ENCODE data around the gene MGMT. TPM values are rescaled to one million over a fixed set of nuclear protein-coding genes. Genes with fewer than 3 reads are reported as not detected.

The MGMT gene
- polyA plus RNA-seq, 4 donors, result 9.8 to 22.4 (median 17.9) TPM

GRCh38 chr10:129766611-129767550, 299.8 kb downstream of the MGMT start:
- no peak overlapping the region for H3K27ac ChIP-seq (ENCODE audit: low read depth in 1 of 3, low read length in 2 of 3)

DNA sequence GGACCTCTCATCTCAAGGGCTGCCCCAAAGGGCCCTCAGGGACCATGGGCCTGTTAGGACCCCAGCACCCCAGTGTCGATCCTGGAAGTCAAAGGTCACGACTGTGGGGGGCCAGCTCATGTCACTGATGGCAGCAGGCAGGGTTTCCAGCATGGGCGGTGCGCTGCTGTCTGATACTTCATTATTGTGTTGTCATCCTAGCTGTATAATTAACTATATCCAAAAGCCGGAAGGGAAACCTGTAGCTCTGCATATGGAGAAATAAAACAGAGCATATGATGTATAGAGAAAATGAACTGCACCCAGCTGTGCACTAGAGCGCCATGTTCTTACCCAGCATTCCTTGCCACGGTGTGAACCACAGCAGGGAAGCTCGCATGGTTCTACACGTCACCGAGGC, 300.7 kb downstream of the MGMT start:
- H3K27ac ChIP-seq (ENCODE audit: low read depth in 1 of 3, low read length in 2 of 3), result no peak overlapping the region
- no peaks in the 10 kb centered on the region for H3K27me3 ChIP-seq (ENCODE audit: control insufficient read depth in 3 of 3, insufficient read depth in 3 of 3, low read length in 3 of 3)
- WGBS, 3 donors, result 95 to 97% (median 96%) methylated on average over 10 of the region's 10 CpGs
- peaks cover 0 to 32% (median 0%) of the 10 kb centered on the region in 3 donors for H3K36me3 ChIP-seq (ENCODE audit: control insufficient read depth in 3 of 3, insufficient read depth in 2 of 3, low read depth in 1 of 3, low read length in 3 of 3)
- DNase-seq (no peak), FAIRE-seq (no peak)
- no peaks in the 10 kb centered on the region for H3K9me3 ChIP-seq (ENCODE audit: control insufficient read depth in 2 of 2, insufficient read depth in 1 of 2, low read depth in 1 of 2, low read length in 1 of 2)
- H3K4me3 ChIP-seq (ENCODE audit: low read depth in 1 of 3, low read length in 3 of 3), result no peak overlapping the region
- no peaks in the 10 kb centered on the region for H3K4me1 ChIP-seq (ENCODE audit: control insufficient read depth in 3 of 3, insufficient read depth in 2 of 3, low read depth in 1 of 3, low read length in 2 of 3)

More at GRCh38 chr10:129766611-129767550, 299.8 kb downstream of the MGMT start:
- Histone ChIP-seq H3K4me3 (ENCODE audit: low read depth in 1 of 3, low read length in 3 of 3) (no peak overlapping the region), H3K27me3 (ENCODE audit: control insufficient read depth in 3 of 3, insufficient read depth in 3 of 3, low read length in 3 of 3) (no peaks in the 10 kb centered on the region), H3K9me3 (ENCODE audit: control insufficient read depth in 2 of 2, insufficient read depth in 1 of 2, low read depth in 1 of 2, low read length in 1 of 2) (no peaks in the 10 kb centered on the region), H3K4me1 (ENCODE audit: control insufficient read depth in 3 of 3, insufficient read depth in 2 of 3, low read depth in 1 of 3, low read length in 2 of 3) (no peaks in the 10 kb centered on the region), H3K36me3 (ENCODE audit: control insufficient read depth in 3 of 3, insufficient read depth in 2 of 3, low read depth in 1 of 3, low read length in 3 of 3) (peaks cover 0 to 32% (median 0%) of the 10 kb centered on the region in 3 donors)
- WGBS, 3 donors, result 92 to 98% (median 95%) methylated on average over 25 of the region's 25 CpGs
- DNase-seq, result no peak
- no peak for FAIRE-seq

- Histone ChIP-seq H3K4me1 (ENCODE audit: control insufficient read depth in 3 of 3, insufficient read depth in 2 of 3, low read depth in 1 of 3, low read length in 2 of 3) (no peaks in the 10 kb centered on the region), H3K27ac (ENCODE audit: low read depth in 1 of 3, low read length in 2 of 3) (no peak overlapping the region), H3K9me3 (ENCODE audit: control insufficient read depth in 2 of 2, insufficient read depth in 1 of 2, low read depth in 1 of 2, low read length in 1 of 2) (no peaks in the 10 kb centered on the region), H3K27me3 (ENCODE audit: control insufficient read depth in 3 of 3, insufficient read depth in 3 of 3, low read length in 3 of 3) (no peaks in the 10 kb centered on the region), H3K4me3 (ENCODE audit: low read depth in 1 of 3, low read length in 3 of 3) (no peak overlapping the region), H3K36me3 (ENCODE audit: control insufficient read depth in 3 of 3, insufficient read depth in 2 of 3, low read depth in 1 of 3, low read length in 3 of 3) (peaks cover 0 to 32% (median 0%) of the 10 kb centered on the region in 3 donors)
- FAIRE-seq (no peak), DNase-seq (no peak)
- 93 to 96% (median 94%) methylated on average over 44 of the region's 44 CpGs for WGBS, 3 donors
These were observed 301.7 kb downstream of the MGMT start for GRCh38 chr10:129768437-129769355.

- Histone ChIP-seq H3K4me3 (ENCODE audit: low read depth in 1 of 3, low read length in 3 of 3) (no peak overlapping the region), H3K27me3 (ENCODE audit: control insufficient read depth in 3 of 3, insufficient read depth in 3 of 3, low read length in 3 of 3) (no peaks in the 10 kb centered on the region), H3K9me3 (ENCODE audit: control insufficient read depth in 2 of 2, insufficient read depth in 1 of 2, low read depth in 1 of 2, low read length in 1 of 2) (no peaks in the 10 kb centered on the region), H3K27ac (ENCODE audit: low read depth in 1 of 3, low read length in 2 of 3) (no peak overlapping the region), H3K36me3 (ENCODE audit: control insufficient read depth in 3 of 3, insufficient read depth in 2 of 3, low read depth in 1 of 3, low read length in 3 of 3) (peaks cover 0 to 32% (median 0%) of the 10 kb centered on the region in 3 donors), H3K4me1 (ENCODE audit: control insufficient read depth in 3 of 3, insufficient read depth in 2 of 3, low read depth in 1 of 3, low read length in 2 of 3) (no peaks in the 10 kb centered on the region)
- 91 to 95% (median 95%) methylated on average over 24 of the region's 24 CpGs for WGBS, 3 donors
- no peak for DNase-seq
- no peak for FAIRE-seq
These were observed 302.5 kb downstream of the MGMT start for GRCh38 chr10:129769381-129770116.

DNA sequence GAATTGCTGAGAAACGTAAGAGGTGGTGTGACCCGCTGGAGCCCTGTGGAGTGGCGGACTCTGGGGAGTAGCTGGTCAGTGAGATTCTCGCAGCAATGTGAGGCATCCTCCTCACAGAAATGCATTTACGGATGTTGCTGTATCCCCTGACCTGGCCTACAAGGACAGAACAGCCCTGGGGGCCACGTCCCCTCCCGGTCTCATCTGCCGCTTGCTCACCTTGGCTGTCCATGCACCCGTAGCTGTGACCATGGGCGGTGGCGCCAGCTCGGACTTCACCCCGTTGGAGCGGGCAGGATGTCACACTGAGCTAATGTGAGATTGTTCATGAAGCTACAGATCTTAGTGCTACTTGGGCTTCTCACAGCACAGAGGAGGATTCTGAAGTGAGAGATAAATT, 303.2 kb downstream of the MGMT start:
- 90 to 95% (median 93%) methylated on average over 14 of the region's 14 CpGs for WGBS, 3 donors
- peaks cover 0 to 31% (median 0%) of the 10 kb centered on the region in 3 donors for H3K36me3 ChIP-seq (ENCODE audit: control insufficient read depth in 3 of 3, insufficient read depth in 2 of 3, low read depth in 1 of 3, low read length in 3 of 3)
- H3K9me3 ChIP-seq (ENCODE audit: control insufficient read depth in 2 of 2, insufficient read depth in 1 of 2, low read depth in 1 of 2, low read length in 1 of 2), result no peaks in the 10 kb centered on the region
- H3K27me3 ChIP-seq (ENCODE audit: control insufficient read depth in 3 of 3, insufficient read depth in 3 of 3, low read length in 3 of 3), result no peaks in the 10 kb centered on the region
- H3K4me3 ChIP-seq (ENCODE audit: low read depth in 1 of 3, low read length in 3 of 3), result no peak overlapping the region
- H3K27ac ChIP-seq (ENCODE audit: low read depth in 1 of 3, low read length in 2 of 3), result no peak overlapping the region
- DNase-seq (no peak), FAIRE-seq (no peak)
- no peaks in the 10 kb centered on the region for H3K4me1 ChIP-seq (ENCODE audit: control insufficient read depth in 3 of 3, insufficient read depth in 2 of 3, low read depth in 1 of 3, low read length in 2 of 3)

- Histone ChIP-seq H3K36me3 (ENCODE audit: control insufficient read depth in 3 of 3, insufficient read depth in 2 of 3, low read depth in 1 of 3, low read length in 3 of 3) (peaks cover 0 to 31% (median 0%) of the 10 kb centered on the region in 3 donors), H3K9me3 (ENCODE audit: control insufficient read depth in 2 of 2, insufficient read depth in 1 of 2, low read depth in 1 of 2, low read length in 1 of 2) (no peaks in the 10 kb centered on the region), H3K27me3 (ENCODE audit: control insufficient read depth in 3 of 3, insufficient read depth in 3 of 3, low read length in 3 of 3) (no peaks in the 10 kb centered on the region), H3K27ac (ENCODE audit: low read depth in 1 of 3, low read length in 2 of 3) (no peak overlapping the region), H3K4me1 (ENCODE audit: control insufficient read depth in 3 of 3, insufficient read depth in 2 of 3, low read depth in 1 of 3, low read length in 2 of 3) (no peaks in the 10 kb centered on the region), H3K4me3 (ENCODE audit: low read depth in 1 of 3, low read length in 3 of 3) (no peak overlapping the region)
- FAIRE-seq (no peak), DNase-seq (no peak)
- 79 to 87% (median 84%) methylated on average over 13 of the region's 13 CpGs for WGBS, 3 donors
These were observed 304.0 kb downstream of the MGMT start for GRCh38 chr10:129771024-129771423.

DNA sequence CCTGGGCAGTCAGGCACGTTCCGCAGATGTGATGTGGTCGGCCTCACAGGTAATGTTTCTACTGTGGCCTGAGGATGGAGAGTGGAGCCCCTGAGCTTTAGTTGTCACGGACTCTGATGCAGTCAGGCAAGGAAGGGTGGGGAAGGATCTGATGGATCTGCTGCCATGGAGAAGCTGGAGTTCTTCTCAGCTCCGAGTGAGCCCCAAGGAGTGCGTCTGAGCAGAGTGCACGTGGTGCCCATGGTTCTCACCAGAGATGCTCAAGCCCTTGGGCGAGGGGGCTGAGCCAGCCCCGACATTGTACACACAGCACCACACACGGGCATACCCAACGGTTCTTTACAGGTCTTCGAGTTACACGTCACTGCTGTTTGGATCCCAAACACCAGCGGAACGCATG, 304.5 kb downstream of the MGMT start:
- no peak for FAIRE-seq
- 94 to 96% (median 95%) methylated on average over 15 of the region's 15 CpGs for WGBS, 3 donors

DNA sequence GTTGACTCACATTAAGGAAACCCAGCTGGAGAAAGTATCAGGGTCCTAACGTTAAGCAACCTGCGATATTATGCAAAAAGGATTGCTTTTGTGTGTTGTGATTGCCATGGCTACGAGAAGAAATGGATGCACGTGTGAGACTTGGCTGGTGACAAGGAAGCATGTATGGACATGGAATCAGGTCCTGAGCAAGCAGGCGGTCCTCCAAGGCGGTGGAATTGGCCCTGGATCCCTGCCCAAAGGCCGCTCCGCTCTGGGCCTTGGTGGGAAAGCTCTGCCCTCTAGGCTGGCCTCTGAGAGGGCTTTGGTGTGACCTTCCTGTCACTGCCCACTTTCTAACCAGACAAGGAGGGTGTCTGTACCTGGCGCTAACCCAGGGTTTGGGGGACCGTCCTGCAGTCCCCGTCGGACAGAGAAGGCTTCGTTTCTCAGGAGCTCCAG, 305.0 kb downstream of the MGMT start:
- no peak overlapping the region for H3K4me3 ChIP-seq (ENCODE audit: low read depth in 1 of 3, low read length in 3 of 3)
- H3K9me3 ChIP-seq (ENCODE audit: control insufficient read depth in 2 of 2, insufficient read depth in 1 of 2, low read depth in 1 of 2, low read length in 1 of 2), result no peaks in the 10 kb centered on the region
- H3K27ac ChIP-seq (ENCODE audit: low read depth in 1 of 3, low read length in 2 of 3), result no peak overlapping the region
- WGBS, 3 donors, result 93 to 96% (median 94%) methylated on average over 13 of the region's 13 CpGs
- no peaks in the 10 kb centered on the region for H3K4me1 ChIP-seq (ENCODE audit: control insufficient read depth in 3 of 3, insufficient read depth in 2 of 3, low read depth in 1 of 3, low read length in 2 of 3)
- peaks cover 0 to 26% (median 0%) of the 10 kb centered on the region in 3 donors for H3K36me3 ChIP-seq (ENCODE audit: control insufficient read depth in 3 of 3, insufficient read depth in 2 of 3, low read depth in 1 of 3, low read length in 3 of 3)
- FAIRE-seq (no peak), DNase-seq (no peak)
- H3K27me3 ChIP-seq (ENCODE audit: control insufficient read depth in 3 of 3, insufficient read depth in 3 of 3, low read length in 3 of 3), result no peaks in the 10 kb centered on the region

More for the DNA sequence above, 304.5 kb downstream of the MGMT start:
- no peak overlapping the region for H3K27ac ChIP-seq (ENCODE audit: low read depth in 1 of 3, low read length in 2 of 3)
- H3K4me3 ChIP-seq (ENCODE audit: low read depth in 1 of 3, low read length in 3 of 3), result no peak overlapping the region
- H3K27me3 ChIP-seq (ENCODE audit: control insufficient read depth in 3 of 3, insufficient read depth in 3 of 3, low read length in 3 of 3), result no peaks in the 10 kb centered on the region
- no peaks in the 10 kb centered on the region for H3K4me1 ChIP-seq (ENCODE audit: control insufficient read depth in 3 of 3, insufficient read depth in 2 of 3, low read depth in 1 of 3, low read length in 2 of 3)
- H3K9me3 ChIP-seq (ENCODE audit: control insufficient read depth in 2 of 2, insufficient read depth in 1 of 2, low read depth in 1 of 2, low read length in 1 of 2), result no peaks in the 10 kb centered on the region
- H3K36me3 ChIP-seq (ENCODE audit: control insufficient read depth in 3 of 3, insufficient read depth in 2 of 3, low read depth in 1 of 3, low read length in 3 of 3), result peaks cover 0 to 29% (median 0%) of the 10 kb centered on the region in 3 donors
- no peak for DNase-seq
